ENCODE measurements around the gene YAF2.

DNA sequence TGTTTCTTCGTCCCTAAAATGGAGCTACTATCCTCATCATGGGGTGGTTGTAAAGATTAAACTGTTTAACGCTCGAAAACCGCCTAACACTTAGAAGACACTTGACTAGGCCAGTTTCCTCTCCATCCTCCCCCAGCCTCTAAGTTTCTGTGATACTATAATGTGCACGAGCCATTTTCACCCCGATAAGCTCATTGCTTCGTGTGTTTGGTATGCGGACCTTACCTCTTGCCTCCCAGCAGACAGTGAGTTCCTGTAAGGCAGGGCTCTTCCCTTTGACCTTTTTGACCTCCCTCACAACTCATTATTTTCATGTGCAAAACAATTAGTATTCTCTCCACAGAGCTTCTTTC is 92.9 kb downstream of the YAF2 start:
- TF ChIP-seq, protein P1, sequence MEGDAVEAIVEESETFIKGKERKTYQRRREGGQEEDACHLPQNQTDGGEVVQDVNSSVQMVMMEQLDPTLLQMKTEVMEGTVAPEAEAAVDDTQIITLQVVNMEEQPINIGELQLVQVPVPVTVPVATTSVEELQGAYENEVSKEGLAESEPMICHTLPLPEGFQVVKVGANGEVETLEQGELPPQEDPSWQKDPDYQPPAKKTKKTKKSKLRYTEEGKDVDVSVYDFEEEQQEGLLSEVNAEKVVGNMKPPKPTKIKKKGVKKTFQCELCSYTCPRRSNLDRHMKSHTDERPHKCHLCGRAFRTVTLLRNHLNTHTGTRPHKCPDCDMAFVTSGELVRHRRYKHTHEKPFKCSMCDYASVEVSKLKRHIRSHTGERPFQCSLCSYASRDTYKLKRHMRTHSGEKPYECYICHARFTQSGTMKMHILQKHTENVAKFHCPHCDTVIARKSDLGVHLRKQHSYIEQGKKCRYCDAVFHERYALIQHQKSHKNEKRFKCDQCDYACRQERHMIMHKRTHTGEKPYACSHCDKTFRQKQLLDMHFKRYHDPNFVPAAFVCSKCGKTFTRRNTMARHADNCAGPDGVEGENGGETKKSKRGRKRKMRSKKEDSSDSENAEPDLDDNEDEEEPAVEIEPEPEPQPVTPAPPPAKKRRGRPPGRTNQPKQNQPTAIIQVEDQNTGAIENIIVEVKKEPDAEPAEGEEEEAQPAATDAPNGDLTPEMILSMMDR (IDR thresholded peaks at IDR 0.05), result no peak
- no peak for TF ChIP-seq POLR2A (IDR thresholded peaks at IDR 0.05)
